Measurements from ENCODE around the gene MC1R.

GRCh38 chr16:89962754-89963498 is 44.3 kb downstream of the MC1R start:
- TF ChIP-seq CTCF (IDR thresholded peaks at IDR 0.05) (no peak), POLR2A (IDR thresholded peaks at IDR 0.05; ENCODE audit: low read depth) (no peak)
